Right renal pelvis (tissue), 4 donors: ENCODE results near the gene EXOSC2. TPM values are rescaled to one million over a fixed set of nuclear protein-coding genes. Genes with fewer than 3 reads are reported as not detected.

ENCODE experiments used
- DNase-seq, 4 donors: peaks; one replicate each; pipeline ENCODE4 v3.0.0-alpha.2; 2013; ENCODE audit warnings: low read depth in 4 of 4, low spot score in 3 of 4, missing footprints in 1 of 4
- polyA plus RNA-seq, 4 donors: library from polyadenylated mRNA; unstranded; fragments of 120-200 nt; gene quantifications; one replicate each; pipeline ENCODE4 v1.2.1, GENCODE V29; 2013; ENCODE audit not compliant: insufficient read length in 4 of 4

Gene EXOSC2
- polyA plus RNA-seq, 4 donors, result 34.2 to 41.5 (median 36.3) TPM

- DNase-seq, result no peak
Observed at GRCh38 chr9:130731355-130731754, 37.8 kb downstream of the EXOSC2 start.

- DNase-seq, result no peak
Observed at GRCh38 chr9:130732136-130732535, 38.6 kb downstream of the EXOSC2 start.

DNA sequence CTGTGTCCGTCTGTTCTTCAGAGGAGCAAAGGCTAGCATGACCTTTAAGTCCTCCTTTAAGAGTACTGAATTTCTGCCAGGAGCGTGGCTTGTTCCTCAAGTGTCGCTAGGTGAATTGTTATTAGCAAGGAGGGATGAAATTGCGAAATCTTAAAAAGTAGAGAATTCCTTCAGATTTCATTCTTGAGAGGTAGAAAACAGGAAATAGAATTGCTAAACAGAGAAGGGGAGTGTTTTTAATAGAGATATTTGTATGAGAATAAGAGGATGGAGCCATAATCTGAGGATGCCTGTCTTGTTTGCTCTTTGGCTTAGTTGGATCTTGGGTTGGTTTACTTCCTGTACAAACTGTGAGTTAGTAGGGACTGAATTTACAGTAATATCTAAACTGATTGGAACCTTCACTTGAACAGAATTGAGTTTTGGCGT, 39.2 kb downstream of the EXOSC2 start:
- no peak for DNase-seq

- DNase-seq, result no peak
Observed at GRCh38 chr9:130735566-130735965, 42.0 kb downstream of the EXOSC2 start.

DNA sequence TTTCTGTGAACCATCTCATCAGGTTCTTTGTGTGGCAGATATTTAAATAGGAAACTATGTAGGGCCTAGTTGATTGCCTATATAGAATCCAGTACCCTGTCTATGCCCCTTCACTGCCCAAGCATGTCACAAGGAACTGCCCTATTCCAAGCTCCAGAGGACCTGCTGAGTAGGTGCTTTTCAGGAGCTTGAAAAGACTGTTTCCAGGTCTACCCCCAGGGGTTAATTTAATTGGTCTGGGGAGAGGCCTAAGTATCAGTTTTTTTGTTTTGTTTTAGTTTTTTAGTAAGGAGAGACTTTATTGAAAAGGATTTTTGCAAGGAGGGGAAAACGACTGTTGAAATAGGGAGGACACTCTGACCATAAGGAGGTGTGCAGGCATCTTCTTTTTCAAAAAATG, 43.3 kb downstream of the EXOSC2 start:
- DNase-seq, result no peak

DNA sequence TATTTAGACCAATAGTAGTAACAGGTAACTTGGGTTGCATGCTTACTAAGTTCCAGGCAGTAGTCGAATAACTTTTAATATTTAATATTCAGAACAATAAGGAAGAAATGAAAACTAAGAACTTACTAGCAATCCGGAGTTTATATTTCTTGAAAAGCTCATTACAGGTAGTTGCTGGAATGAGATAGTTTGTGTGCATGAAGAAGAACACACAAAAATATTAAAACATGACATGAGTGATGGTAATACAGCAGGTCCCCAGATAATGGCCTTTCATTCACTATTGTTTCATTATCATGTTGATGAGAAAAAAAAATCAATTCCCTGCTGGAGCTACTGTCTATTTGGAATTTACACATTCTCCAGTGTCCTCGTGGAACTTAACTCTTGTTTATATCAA, 44.7 kb downstream of the EXOSC2 start:
- DNase-seq, result no peak

GRCh38 chr9:130739081-130739480, 45.5 kb downstream of the EXOSC2 start:
- no peak for DNase-seq

GRCh38 chr9:130740218-130741023, 46.8 kb downstream of the EXOSC2 start:
- DNase-seq, result no peak

GRCh38 chr9:130741024-130741305, 47.4 kb downstream of the EXOSC2 start:
- DNase-seq, result no peak

GRCh38 chr9:130741831-130742449, 48.4 kb downstream of the EXOSC2 start:
- no peak for DNase-seq

DNA sequence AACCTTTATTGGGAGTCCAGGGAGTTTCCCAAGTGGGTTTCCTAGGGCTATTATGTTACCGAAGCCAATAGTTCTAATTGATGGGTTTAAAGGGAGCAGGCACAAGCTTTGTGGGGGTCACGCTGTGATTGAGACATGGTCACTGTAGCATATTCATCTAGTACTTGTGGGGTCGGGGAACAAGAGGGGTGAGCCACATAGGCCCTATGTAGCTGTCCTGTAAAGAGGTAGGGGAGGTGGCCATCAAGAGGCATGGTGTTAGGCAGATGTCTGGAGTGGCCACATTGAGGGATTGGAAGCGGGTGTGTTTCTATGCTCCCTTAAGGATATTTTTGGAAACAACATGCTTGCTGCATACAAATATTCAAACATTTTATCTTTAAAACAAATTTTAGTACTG, 50.1 kb downstream of the EXOSC2 start:
- no peak for DNase-seq

GRCh38 chr9:130745210-130745800, 51.7 kb downstream of the EXOSC2 start:
- no peak for DNase-seq

GRCh38 chr9:130745829-130746228, 52.2 kb downstream of the EXOSC2 start:
- no peak for DNase-seq

GRCh38 chr9:130746434-130747212, 53.0 kb downstream of the EXOSC2 start:
- no peak for DNase-seq

DNA sequence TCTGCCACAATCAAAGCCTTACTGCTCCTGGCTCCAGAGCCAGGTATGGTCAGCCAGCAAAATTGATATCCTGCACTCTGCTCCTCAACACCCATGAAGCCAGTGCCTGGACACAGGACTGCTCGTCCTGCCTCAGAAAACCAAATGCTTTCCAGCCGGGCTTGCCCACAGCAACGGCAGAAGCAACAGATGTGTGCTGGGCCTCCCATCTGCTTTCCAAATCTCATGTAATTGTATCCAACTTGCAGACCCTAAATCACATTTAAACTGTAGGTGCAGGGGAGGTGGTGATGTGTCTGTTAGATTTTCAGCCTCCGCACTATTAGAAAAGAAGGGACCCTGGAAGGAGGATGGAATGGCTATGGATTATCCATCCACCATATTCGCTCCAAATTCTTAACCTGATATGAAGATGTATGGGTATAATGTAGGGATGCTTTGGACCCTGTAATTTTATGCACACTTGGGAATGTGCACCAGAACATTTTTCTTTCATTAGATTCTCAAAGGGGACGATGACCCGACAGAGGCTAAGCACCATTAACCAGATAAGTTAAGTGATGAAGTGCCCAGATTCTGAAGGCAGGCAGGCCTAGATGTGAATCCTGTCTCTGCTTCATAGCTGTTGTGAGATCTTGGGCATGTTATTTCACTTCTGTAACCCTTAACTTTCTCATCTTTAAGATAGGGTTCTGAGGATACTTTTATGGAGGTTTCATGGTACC, 58.2 kb downstream of the EXOSC2 start:
- peak in 1 of 4 donors; percentile 24 for DNase-seq

Other genes with a start within 250 kb of the EXOSC2 start
- 100 to 1,000 TPM; 265 to 368 (median 314) TPM for gene ASS1, start 248.8 kb upstream of the EXOSC2 start, polyA plus RNA-seq
- gene FUBP3, start 114.2 kb upstream of the EXOSC2 start, polyA plus RNA-seq, result 10 to 100 TPM; 83.5 to 88.3 (median 85.3) TPM
- not detected for gene PRDM12, start 29.2 kb upstream of the EXOSC2 start, polyA plus RNA-seq
- 10 to 100 TPM; 82.1 to 89.5 (median 82.7) TPM for gene ABL1, start 141.5 kb downstream of the EXOSC2 start, polyA plus RNA-seq
- gene QRFP, start 203.0 kb downstream of the EXOSC2 start, polyA plus RNA-seq, result under 1 TPM; 0.27 to 0.38 (median 0.30) TPM
- gene FIBCD1, start 245.5 kb downstream of the EXOSC2 start, polyA plus RNA-seq, result under 1 TPM; 0.17 to 0.60 (median 0.37) TPM